ENCODE results near the gene GALNT11. TPM values are rescaled to one million over a fixed set of nuclear protein-coding genes. Genes with fewer than 3 reads are reported as not detected.
A peak's percentile ranks its signal among the peaks of the same experiment; 100 is the strongest.
"Not testable (repeated sequence)": the region's sequence is repeated elsewhere in the genome, so short reads cannot be mapped to it uniquely, and the experiment has no call there.

The GALNT11 gene
- total RNA-seq (2014; rRNA removed; shearing (Covaris generic)), result 21.6 and 29.0 TPM in 2 replicates

GRCh38 chr7:152025077-152025936, at the start of gene GALNT11:
GALNT11 (plus strand) TSS chr7:152025674; CDS start chr7:152094228, 68,554 bp downstream.
- DNase-seq (ENCODE audit: low spot score), result peak; percentile 89

GRCh38 chr7:151978616-151979015, 46.9 kb upstream of the GALNT11 start:
- no peak for DNase-seq (ENCODE audit: low spot score)

GRCh38 chr7:151981223-151981622, 44.3 kb upstream of the GALNT11 start:
- no peak for DNase-seq (ENCODE audit: low spot score)

GRCh38 chr7:151982806-151983205, 42.7 kb upstream of the GALNT11 start:
- DNase-seq (ENCODE audit: low spot score), result no peak

GRCh38 chr7:151984612-151985011, 40.9 kb upstream of the GALNT11 start:
- DNase-seq (ENCODE audit: low spot score), result no peak

GRCh38 chr7:151987748-151988529, 37.5 kb upstream of the GALNT11 start:
- no peak for DNase-seq (ENCODE audit: low spot score)

- peak; percentile 75 for DNase-seq (ENCODE audit: low spot score)
Measured at GRCh38 chr7:151992375-151992774, 33.1 kb upstream of the GALNT11 start.

GRCh38 chr7:151993977-151994676, 31.3 kb upstream of the GALNT11 start:
- DNase-seq (ENCODE audit: low spot score), result peak; percentile 54

GRCh38 chr7:151999424-152000090, 25.9 kb upstream of the GALNT11 start:
- DNase-seq (ENCODE audit: low spot score), result no peak

GRCh38 chr7:152000191-152000590, 25.3 kb upstream of the GALNT11 start:
- DNase-seq (ENCODE audit: low spot score), result no peak

- DNase-seq (ENCODE audit: low spot score), result no peak
Measured at GRCh38 chr7:152006336-152006735, 19.1 kb upstream of the GALNT11 start.

- no peak for DNase-seq (ENCODE audit: low spot score)
Measured at GRCh38 chr7:152011860-152012259, 13.6 kb upstream of the GALNT11 start.

GRCh38 chr7:152013230-152013629, 12.2 kb upstream of the GALNT11 start:
- DNase-seq (ENCODE audit: low spot score), result no peak

GRCh38 chr7:152013974-152014373, 11.5 kb upstream of the GALNT11 start:
- DNase-seq (ENCODE audit: low spot score), result no peak

GRCh38 chr7:152014722-152015121, 10.8 kb upstream of the GALNT11 start:
- DNase-seq (ENCODE audit: low spot score), result no peak

GRCh38 chr7:152015600-152015999, 9.9 kb upstream of the GALNT11 start:
- no peak for DNase-seq (ENCODE audit: low spot score)

GRCh38 chr7:152016947-152017346, 8.5 kb upstream of the GALNT11 start:
- DNase-seq (ENCODE audit: low spot score), result no peak

- not testable (repeated sequence) for DNase-seq (ENCODE audit: low spot score)
Measured at GRCh38 chr7:152017683-152018082, 7.8 kb upstream of the GALNT11 start.

- DNase-seq (ENCODE audit: low spot score), result not testable (repeated sequence)
Measured at GRCh38 chr7:152021740-152022139, 3.7 kb upstream of the GALNT11 start.

GRCh38 chr7:152025937-152026890, 740 bp downstream of the GALNT11 start:
- DNase-seq (ENCODE audit: low spot score), result peak; percentile 16
